Activated CD8-positive, alpha-beta memory T cell treated with anti-CD3 and anti-CD28 coated beads for 48 hours (primary cell): ENCODE data around the gene ST14.
A peak's percentile ranks its signal among the peaks of the same experiment; 100 is the strongest.

Experiments used
- DNase-seq, 3 experiments: peaks; one replicate each; pipeline ENCODE4 v3.0.0-alpha.2; 2020; ENCODE audit warnings: low read depth in 2 of 3, low spot score in 2 of 3

ST14 gene

DNA sequence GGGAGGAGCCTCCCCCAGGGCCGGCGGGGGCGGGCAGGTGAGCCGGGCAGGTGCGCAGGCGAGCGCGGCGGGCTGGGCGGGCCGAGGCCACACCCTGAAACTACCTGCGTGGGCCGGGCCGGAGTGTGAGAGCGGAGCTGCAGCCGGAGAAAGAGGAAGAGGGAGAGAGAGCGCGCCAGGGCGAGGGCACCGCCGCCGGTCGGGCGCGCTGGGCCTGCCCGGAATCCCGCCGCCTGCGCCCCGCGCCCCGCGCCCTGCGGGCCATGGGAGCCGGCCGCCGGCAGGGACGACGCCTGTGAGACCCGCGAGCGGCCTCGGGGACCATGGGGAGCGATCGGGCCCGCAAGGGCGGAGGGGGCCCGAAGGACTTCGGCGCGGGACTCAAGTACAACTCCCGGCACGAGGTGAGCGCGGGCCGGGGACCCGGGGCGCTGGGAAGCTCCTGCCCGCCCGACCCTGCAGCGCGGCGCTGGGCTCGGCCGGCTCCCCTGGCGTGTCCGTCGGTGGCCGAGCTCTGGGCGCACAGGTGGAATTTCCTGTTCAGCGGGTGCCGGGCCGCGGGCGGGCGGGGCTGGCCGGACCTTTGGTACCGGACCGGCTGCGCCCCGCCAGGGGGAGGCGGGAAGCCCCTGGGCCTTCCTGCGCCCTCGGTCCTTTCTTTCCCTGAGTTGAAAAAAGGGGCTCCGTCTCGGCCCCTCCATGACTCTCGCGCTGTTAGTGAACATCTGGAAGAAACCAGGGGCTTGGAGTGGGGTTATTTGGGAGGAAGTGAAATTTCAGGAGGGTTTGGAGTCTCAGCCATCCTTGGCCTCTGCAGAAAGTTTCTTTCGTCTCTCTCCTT is at the start of gene ST14:
Gene ST14 (plus strand): TSS at position 126 of the 841 bp plus-strand sequence. CDS start 198 bp downstream, at position 324.
- no peak for DNase-seq

DNA sequence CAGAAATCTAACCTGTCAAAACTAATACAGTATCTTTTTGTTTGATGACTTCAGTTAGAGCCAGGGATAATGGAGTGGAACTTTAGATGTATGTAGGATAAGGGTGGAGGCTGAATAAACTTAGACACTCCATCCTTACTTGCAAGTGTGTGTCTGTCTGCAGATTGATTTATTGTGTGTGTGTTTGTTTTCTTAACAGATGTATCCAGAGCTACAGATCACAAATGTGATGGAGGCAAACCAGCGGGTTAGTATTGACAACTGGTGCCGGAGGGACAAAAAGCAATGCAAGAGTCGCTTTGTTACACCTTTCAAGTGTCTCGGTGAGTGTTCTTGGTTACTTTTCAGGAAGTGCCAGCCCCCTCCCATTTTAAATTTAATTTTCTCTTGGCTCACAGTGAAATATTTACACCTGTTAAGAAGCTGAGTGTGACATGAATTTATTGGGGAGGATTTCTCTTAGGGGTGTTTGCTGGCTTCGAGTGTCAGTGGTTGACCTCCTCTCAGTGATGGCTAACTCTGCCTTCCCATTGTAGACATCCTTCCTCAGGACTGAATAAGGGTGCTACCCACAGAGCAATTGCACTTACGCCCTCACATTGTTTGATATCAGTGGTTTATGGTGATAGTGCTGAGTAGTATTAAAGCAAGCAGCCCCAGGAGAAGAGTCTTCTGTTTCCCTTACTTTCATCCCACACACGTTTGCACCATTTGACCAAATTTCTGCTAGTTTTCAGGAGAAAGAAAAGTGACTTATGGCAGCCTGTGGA is 49.1 kb upstream of the ST14 start:
- DNase-seq = no peak

GRCh38 chr11:130112071-130112830 is 47.3 kb upstream of the ST14 start:
- DNase-seq = no peak

- no peak for DNase-seq
These were observed 45.3 kb upstream of the ST14 start for GRCh38 chr11:130114281-130114680.

- DNase-seq = no peak
These were observed 44.9 kb upstream of the ST14 start for GRCh38 chr11:130114726-130115125.

- no peak for DNase-seq
These were observed 44.4 kb upstream of the ST14 start for GRCh38 chr11:130115218-130115617.

DNA sequence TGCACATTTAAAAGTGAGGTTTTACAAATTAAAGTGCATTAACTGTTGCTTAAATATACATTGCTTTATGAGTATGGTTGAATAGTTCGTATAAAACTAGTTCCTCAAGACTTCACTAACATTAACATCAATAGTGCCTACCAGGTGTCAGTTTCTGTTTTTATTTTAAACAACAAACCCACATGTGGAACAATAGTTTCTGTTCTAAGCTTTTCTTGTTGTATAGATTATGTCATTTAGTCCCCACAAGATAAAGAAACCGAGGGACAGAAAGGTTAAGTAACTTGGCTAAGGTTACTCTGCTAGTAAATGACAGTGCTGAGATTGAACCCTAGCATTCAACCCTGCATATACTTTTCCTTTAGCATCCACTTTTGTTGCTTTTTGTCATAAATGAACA is 41.4 kb upstream of the ST14 start:
- DNase-seq = no peak

DNA sequence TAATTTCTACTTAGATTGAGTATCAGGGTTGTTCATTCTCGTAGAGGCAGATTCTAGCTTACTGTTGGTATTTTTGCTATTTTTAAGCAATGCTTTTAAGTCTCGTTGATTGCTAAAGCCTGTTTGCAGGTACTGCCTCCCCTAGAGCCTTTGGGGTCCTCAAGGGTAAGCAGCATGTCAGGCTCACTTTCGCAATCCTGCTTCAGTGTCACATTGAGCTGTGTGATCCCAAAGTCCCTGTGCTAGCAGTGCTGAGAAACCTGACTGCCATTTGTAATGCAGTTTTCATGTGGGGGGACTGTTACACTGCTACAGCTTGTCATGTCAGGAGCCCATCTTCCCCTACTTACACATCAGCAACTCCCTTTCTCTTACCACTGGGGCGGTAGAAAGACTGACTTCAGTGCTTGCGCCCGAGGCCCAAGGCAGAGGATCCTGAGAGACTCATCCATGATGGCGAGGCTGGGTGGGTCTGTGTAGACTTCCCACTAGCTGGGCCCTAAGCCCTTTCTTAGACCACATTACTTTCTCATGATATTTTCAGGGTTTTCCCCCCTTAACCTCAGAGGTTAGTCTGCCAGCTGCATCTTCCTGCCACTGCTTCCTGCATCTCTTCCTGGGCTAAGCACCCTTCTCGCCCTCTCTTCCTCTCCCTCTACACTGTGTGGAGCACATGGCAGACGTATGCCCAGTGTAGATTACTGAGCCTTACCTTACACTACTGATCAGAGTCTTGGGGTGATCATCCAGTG is 40.8 kb upstream of the ST14 start:
- peak in 1 of 3 experiments; percentile 11 for DNase-seq

DNA sequence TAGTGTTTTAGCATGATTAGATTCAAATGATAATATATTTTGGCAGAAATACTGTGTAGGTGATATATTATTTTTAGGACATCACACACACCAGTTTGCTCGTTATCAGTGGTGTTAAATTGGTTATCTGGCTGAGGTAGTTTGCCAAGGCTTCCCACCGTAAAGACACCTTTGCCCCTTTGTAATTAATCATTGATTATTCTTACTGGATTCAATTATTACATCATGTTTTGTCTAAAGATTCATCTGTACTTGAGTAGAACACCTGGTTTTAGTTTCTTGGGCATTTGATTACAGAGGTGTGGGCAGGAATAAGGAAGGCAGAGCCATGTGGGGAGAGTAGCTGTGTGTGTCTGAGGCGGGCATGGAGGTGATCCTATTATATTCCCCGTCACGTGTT is 39.5 kb upstream of the ST14 start:
- DNase-seq = no peak

- DNase-seq = no peak
These were observed 38.1 kb upstream of the ST14 start for GRCh38 chr11:130121445-130121978.

DNA sequence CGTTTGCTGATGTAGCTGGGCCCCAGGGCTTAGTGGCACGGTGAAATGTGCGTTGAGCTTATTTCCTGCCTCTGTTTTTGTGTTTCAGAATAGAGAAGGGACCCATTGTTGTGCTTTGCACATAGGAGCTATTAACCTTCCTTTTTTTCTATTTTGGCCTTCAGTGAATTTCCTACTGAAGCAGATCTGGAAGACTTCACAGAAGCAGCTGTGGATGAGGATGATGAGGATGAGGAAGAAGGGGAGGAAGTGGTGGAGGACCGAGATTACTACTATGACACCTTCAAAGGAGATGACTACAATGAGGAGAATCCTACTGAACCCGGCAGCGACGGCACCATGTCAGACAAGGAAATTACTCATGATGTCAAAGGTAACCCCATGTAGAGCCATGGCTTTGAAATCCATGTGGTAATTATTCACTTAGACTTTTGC is 37.4 kb upstream of the ST14 start:
- no peak for DNase-seq

DNA sequence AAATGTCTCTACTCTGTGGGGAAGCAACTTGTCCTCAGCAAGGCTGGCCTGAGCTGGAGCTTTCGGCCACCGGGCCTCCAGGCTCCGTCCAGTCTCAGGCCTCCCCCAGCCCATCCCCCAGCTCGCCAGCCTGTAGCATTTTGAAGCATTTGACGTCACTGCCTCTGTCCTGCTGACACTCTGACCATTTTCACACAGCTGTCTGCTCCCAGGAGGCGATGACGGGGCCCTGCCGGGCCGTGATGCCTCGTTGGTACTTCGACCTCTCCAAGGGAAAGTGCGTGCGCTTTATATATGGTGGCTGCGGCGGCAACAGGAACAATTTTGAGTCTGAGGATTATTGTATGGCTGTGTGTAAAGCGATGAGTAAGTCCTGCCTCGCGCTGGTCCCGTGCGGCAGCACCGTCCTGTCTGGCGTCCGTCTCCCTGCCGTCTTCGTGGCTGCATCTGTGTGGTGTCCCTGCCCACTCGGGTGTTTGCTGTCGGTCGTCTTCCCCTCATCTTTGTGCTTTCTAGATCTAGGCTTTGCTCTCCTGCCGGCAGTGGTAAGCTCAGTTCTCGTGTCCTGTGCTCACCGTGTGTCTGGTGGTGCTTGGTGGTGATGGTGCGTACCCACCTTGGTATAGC is 36.1 kb upstream of the ST14 start:
- DNase-seq = no peak

GRCh38 chr11:130124096-130124495 is 35.5 kb upstream of the ST14 start:
- no peak for DNase-seq

GRCh38 chr11:130125638-130126037 is 33.9 kb upstream of the ST14 start:
- DNase-seq = no peak

DNA sequence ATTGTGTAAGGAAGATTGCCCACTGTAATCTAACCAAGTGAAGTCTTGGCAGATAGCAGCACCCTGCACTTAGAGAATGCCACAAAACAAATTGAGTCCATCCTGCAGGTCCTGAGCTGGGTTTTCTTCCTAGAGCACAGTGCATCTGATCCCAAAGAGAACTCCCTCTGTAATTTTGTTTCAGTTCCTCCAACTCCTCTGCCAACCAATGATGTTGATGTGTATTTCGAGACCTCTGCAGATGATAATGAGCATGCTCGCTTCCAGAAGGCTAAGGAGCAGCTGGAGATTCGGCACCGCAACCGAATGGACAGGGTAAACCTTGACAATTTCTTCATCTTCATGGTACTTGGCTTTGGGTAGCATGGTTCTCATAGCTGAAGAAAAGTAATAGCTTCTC is 33.1 kb upstream of the ST14 start:
- DNase-seq = no peak

DNA sequence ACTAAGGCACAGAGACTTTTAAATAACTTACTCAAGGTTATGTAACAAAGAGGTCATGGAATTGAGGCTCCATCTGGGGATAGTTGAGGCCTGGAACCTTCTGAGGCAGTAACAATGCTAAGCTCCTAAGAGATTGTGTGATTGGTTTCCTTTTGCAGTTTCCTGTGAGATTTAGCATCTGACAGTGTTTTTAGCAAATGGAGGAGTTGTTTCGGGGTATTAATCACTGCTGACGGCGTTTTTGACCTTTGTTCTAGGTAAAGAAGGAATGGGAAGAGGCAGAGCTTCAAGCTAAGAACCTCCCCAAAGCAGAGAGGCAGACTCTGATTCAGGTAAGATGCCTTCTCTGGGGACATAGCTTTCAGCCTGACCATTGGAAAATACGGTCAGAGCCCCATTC is 32.1 kb upstream of the ST14 start:
- DNase-seq = no peak

GRCh38 chr11:130128626-130129025 is 31.0 kb upstream of the ST14 start:
- no peak for DNase-seq

- DNase-seq = no peak
These were observed 29.7 kb upstream of the ST14 start for GRCh38 chr11:130129922-130130321.

DNA sequence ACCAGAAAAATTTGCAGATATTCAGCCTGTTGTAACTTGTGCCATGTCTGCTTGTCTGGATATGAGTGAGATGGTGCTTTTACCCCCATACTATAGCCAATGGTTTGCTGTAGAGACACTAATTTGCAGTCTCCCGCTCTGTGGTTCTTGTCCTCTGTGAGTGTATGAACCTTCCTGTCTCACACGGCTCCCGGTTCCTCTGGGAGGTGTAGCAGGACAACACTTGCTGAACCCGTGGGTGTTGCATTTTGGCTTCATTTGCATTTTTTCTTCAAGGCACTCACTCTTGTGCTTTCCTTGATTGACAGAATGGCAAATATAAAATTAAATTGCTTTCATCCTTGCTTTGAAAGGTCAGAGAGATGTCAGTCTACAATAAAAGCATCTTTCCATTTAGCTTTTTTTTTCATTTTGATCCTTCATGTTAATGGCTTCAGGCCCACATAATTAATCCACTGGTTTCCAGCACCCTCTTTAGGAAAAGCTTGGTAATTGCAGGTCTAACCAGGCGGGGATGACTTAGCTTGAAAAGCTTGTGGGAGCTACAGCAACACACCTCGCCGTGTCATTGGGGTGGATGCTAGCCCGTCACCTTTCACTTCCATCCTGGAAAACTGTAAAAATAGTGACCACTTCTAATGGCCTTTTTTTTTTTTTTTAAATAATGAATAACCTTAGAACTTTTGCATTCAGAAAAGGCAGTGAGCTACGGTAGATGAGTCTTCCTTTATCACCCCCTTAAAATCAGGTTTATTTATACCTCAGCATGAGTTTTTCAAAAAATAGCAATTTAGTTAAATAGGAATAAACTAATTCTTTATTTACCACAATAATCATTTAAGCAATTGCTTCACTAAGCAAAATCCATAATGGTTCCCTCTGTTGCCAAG is 27.4 kb upstream of the ST14 start:
- DNase-seq = peak in 2 of 3 experiments; percentile 10 to 18
